NCI-H2196 treated with DMSO at 0.1 percent for 48 hours (cell line): ENCODE results near the gene PCDHA8.
A peak's percentile ranks its signal among the peaks of the same experiment; 100 is the strongest.
"Not testable (repeated sequence)": the region's sequence is repeated elsewhere in the genome, so short reads cannot be mapped to it uniquely, and the experiment has no call there.

Source experiments
- DNase-seq: peaks from one replicate; lab custom pipeline; 2025; ENCODE audit not compliant: unreplicated experiment; lab: John Stamatoyannopoulos, UW

Gene PCDHA8

GRCh38 chr5:140840978-140841962 lies at the start of gene PCDHA8:
Gene PCDHA8 (plus strand): TSS chr5:140841187. CDS start chr5:140841322, 135 bp downstream.
- DNase-seq = peak; percentile 3

- no peak for DNase-seq
These were observed 46.3 kb upstream of the PCDHA8 start, which contains the start of gene PCDHA2 for GRCh38 chr5:140794595-140795258. Gene PCDHA2 (plus strand): TSS chr5:140794852.

GRCh38 chr5:140795259-140795641 lies 45.7 kb upstream of the PCDHA8 start:
- no peak for DNase-seq

GRCh38 chr5:140796072-140796717 lies 44.8 kb upstream of the PCDHA8 start:
- DNase-seq = not testable (repeated sequence)

GRCh38 chr5:140796718-140797095 lies 44.3 kb upstream of the PCDHA8 start:
- DNase-seq = no peak

GRCh38 chr5:140800816-140801493 lies 40.0 kb upstream of the PCDHA8 start, which contains the start of gene PCDHA3:
Gene PCDHA3 (plus strand): TSS chr5:140801057.
- DNase-seq = no peak

GRCh38 chr5:140801494-140801841 lies 39.5 kb upstream of the PCDHA8 start:
- DNase-seq = no peak

GRCh38 chr5:140802381-140802780 lies 38.6 kb upstream of the PCDHA8 start:
- not testable (repeated sequence) for DNase-seq

GRCh38 chr5:140802781-140803271 lies 38.2 kb upstream of the PCDHA8 start:
- no peak for DNase-seq

- no peak for DNase-seq
These were observed 33.9 kb upstream of the PCDHA8 start, which contains the start of gene PCDHA4 for GRCh38 chr5:140806834-140807775. Gene PCDHA4 (plus strand): TSS chr5:140807068.

GRCh38 chr5:140808241-140808888 lies 32.6 kb upstream of the PCDHA8 start:
- DNase-seq = not testable (repeated sequence)

GRCh38 chr5:140808889-140809291 lies 32.1 kb upstream of the PCDHA8 start:
- DNase-seq = no peak

GRCh38 chr5:140821375-140822280 lies 19.4 kb upstream of the PCDHA8 start, which contains the start of gene PCDHA5:
Gene PCDHA5 (plus strand): TSS chr5:140821613.
- DNase-seq = no peak

- DNase-seq = no peak
These were observed 18.7 kb upstream of the PCDHA8 start for GRCh38 chr5:140822281-140822629.

- not testable (repeated sequence) for DNase-seq
These were observed 18.0 kb upstream of the PCDHA8 start for GRCh38 chr5:140822969-140823368.

- DNase-seq = no peak
These were observed 17.5 kb upstream of the PCDHA8 start for GRCh38 chr5:140823475-140823874.

- no peak for DNase-seq
These were observed 13.2 kb upstream of the PCDHA8 start, which contains the start of gene PCDHA6 for GRCh38 chr5:140827704-140828361. Gene PCDHA6 (plus strand): TSS chr5:140827960. CDS start chr5:140828092, 132 bp downstream.
